ENCODE data around the gene MFSD11. TPM values are rescaled to one million over a fixed set of nuclear protein-coding genes. Genes with fewer than 3 reads are reported as not detected.

Gene MFSD11
- total RNA-seq, 4 donors from 2014 or later, result 35.3 to 64.8 (median 47.0) TPM

DNA sequence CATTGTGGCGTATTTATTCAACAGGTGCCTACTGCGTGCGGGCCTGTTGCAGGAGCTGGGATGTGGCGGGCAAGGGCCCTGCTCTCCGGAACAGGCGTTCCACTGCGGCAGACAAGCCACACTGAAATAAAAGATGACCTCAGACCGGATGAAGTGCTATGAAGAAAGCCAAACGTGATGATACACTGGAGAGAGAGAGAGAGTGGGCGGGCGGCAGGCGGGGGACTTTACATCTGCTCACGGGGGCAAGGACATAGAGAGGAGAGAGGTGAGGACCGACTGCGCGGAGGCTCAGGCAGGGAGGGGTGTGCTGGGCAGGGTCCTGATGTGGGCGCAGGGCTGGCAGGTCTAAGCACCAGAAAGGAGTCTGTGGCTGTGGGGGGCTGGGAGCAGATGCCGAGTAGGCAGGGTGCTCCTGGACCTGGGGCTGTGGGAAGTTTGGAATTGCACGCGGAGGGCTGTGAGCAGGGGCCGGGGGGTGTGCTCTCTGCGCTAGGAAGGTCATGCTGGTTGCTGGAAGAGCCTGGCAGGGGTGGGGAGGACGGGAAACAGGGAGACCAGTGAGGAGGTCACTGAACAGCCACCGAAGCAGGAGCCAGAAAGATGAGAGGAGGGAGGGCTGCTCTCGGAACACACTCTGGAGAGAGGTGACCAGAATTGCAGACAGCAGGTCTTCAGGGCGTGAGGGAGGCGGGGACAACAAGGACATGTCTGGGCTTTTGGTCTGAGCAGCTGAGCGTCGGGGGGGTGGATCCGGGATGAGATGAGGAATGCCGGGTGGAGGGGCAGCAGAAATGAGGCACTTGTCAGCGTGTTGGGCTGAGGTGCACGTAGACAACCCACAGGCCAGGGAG lies 37.1 kb upstream of the MFSD11 start:
- peak in 2 of 3 donors; percentile 43 to 60 for DNase-seq
- Histone ChIP-seq H3K4me3 (peak overlapping the region in 2 of 4 donors; percentile 13 to 26), H3K36me3 (no peaks in the 10 kb centered on the region), H3K27ac (peak overlapping the region; percentile 55 to 83 (median 70)), H3K9me3 (no peaks in the 10 kb centered on the region), H3K27me3 (no peaks in the 10 kb centered on the region), H3K4me1 (peaks cover 0 to 28% (median 0%) of the 10 kb centered on the region in 4 donors)
- TF ChIP-seq, protein P1, sequence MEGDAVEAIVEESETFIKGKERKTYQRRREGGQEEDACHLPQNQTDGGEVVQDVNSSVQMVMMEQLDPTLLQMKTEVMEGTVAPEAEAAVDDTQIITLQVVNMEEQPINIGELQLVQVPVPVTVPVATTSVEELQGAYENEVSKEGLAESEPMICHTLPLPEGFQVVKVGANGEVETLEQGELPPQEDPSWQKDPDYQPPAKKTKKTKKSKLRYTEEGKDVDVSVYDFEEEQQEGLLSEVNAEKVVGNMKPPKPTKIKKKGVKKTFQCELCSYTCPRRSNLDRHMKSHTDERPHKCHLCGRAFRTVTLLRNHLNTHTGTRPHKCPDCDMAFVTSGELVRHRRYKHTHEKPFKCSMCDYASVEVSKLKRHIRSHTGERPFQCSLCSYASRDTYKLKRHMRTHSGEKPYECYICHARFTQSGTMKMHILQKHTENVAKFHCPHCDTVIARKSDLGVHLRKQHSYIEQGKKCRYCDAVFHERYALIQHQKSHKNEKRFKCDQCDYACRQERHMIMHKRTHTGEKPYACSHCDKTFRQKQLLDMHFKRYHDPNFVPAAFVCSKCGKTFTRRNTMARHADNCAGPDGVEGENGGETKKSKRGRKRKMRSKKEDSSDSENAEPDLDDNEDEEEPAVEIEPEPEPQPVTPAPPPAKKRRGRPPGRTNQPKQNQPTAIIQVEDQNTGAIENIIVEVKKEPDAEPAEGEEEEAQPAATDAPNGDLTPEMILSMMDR (IDR thresholded peaks at IDR 0.05), result no peak
- no peak for TF ChIP-seq POLR2A (IDR thresholded peaks at IDR 0.05)

DNA sequence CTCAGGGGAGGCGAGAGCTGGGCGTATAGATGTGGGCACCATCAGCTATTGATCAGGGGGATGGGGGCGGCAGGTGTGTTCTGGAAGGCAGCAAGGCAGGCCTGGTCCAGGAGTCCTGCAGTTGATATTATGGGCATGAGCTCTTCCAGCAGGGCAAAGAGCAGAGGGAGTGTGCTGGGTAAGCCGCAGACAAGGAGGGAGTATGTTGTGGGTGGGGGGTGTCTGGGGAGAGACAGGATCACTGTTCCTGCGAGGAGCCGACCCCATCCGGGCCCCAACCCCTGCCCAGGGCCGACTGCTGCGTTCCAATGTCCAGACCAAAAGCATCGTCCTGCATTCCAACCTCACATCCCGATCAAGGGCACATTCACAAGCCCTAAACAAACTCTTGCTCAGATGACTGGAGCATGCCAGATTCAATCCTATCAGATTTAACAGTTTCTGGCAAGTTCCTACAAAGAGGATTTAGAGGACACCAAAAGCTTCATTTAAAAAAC lies 36.4 kb upstream of the MFSD11 start:
- no peak for DNase-seq
- H3K36me3 ChIP-seq, result no peaks in the 10 kb centered on the region
- H3K4me1 ChIP-seq, result peaks cover 0 to 28% (median 0%) of the 10 kb centered on the region in 4 donors
- no peaks in the 10 kb centered on the region for H3K9me3 ChIP-seq
- TF ChIP-seq, protein P1 (IDR thresholded peaks at IDR 0.05), result no peak
- TF ChIP-seq POLR2A (IDR thresholded peaks at IDR 0.05), result no peak
- H3K27me3 ChIP-seq, result no peaks in the 10 kb centered on the region
- H3K27ac ChIP-seq, result peak overlapping the region; percentile 55 to 83 (median 70)
- peak overlapping the region in 1 of 4 donors; percentile 26 for H3K4me3 ChIP-seq

DNA sequence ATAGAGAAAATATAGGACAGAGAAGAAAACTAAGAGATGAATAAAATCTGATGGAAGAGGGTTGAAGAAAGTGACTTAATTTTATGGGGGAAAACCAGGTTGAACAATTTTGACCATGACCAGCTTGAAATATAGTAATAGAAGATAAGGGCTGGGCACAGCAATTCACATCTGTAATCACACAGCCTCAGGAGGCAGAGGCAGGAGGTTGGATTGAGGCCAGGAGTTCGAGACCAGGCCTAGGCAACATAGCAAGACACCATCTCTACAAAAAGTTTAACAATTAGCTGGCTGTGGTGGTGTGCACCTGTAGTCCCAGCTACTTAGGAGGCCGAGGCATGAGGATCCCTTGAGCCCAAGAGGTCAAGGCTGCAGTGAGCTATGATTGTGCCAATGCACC lies 35.8 kb upstream of the MFSD11 start:
- no peaks in the 10 kb centered on the region for H3K9me3 ChIP-seq
- H3K4me1 ChIP-seq, result peaks cover 0 to 24% (median 0%) of the 10 kb centered on the region in 4 donors
- H3K4me3 ChIP-seq, result no peak overlapping the region
- H3K27ac ChIP-seq, result peak overlapping the region in 1 of 4 donors; percentile 83
- H3K36me3 ChIP-seq, result no peaks in the 10 kb centered on the region
- DNase-seq, result no peak
- TF ChIP-seq POLR2A (IDR thresholded peaks at IDR 0.05), result no peak
- TF ChIP-seq, protein P1 (IDR thresholded peaks at IDR 0.05), result no peak
- H3K27me3 ChIP-seq, result no peaks in the 10 kb centered on the region

DNA sequence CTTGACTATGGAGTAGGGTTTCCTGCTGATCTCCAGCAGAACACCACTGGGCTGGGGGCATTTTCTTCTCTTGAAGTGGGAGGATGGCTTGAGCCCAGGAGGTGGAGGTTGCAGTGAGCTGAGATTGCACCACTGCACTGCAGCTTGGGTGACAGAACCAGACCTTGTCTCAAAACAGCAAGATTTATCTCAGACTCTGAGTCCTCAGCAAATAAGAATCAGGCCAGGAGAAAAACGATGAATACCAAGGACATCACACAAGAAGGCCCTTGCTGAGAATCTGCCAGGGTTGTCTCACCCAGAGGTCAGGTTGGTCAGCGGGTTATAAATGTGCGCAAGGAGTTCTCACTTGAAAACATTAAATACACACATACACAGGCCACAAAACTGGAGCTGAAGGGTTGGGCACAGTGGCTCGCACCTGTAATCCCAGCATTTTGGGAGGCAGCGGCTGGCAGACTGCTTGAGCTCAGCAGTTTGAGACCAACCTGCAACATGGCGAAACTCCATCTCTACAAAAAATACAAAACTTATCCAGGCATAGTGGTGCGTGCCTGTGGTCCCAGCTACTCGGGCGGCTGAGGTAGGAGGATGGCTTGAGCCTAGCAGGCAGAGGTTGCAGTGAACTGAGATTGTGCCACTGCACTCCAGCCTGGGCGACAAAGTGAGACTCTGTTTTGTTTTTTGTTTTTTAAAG lies 34.8 kb upstream of the MFSD11 start:
- no peak overlapping the region for H3K4me3 ChIP-seq
- H3K27ac ChIP-seq, result no peak overlapping the region
- H3K36me3 ChIP-seq, result no peaks in the 10 kb centered on the region
- TF ChIP-seq POLR2A (IDR thresholded peaks at IDR 0.05), result no peak
- TF ChIP-seq, protein P1 (IDR thresholded peaks at IDR 0.05), result no peak
- DNase-seq, result no peak
- H3K4me1 ChIP-seq, result peaks cover 0 to 18% (median 0%) of the 10 kb centered on the region in 4 donors
- H3K9me3 ChIP-seq, result no peaks in the 10 kb centered on the region
- no peaks in the 10 kb centered on the region for H3K27me3 ChIP-seq

DNA sequence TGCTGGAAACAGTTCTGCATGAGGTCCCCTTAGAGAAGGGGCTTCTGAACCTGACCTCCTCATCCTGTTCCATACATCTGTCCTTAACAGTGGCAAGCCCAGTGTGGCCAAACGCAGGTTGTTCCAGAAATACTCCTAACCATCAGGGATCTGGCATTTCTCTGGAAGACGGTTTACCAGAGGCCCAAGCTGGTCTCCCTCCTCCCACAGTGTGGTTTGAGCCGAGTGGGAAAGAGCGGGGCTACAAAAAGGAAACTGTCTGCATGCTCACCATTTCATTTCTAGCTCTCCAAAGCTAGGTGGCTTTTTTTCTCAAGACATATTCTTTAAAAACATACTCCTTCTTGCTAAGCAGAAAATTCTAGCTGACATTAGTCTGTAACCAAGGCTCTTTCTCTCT lies 33.1 kb upstream of the MFSD11 start:
- Histone ChIP-seq H3K36me3 (no peaks in the 10 kb centered on the region), H3K27me3 (no peaks in the 10 kb centered on the region), H3K4me1 (peaks cover 0 to 17% (median 0%) of the 10 kb centered on the region in 4 donors), H3K9me3 (no peaks in the 10 kb centered on the region), H3K27ac (no peak overlapping the region), H3K4me3 (no peak overlapping the region)
- no peak for TF ChIP-seq POLR2A (IDR thresholded peaks at IDR 0.05)
- TF ChIP-seq, protein P1 (IDR thresholded peaks at IDR 0.05), result no peak
- no peak for DNase-seq

Data from Peyer's patch (tissue), 4 donors.